Muscle of leg (tissue), 11 donors: ENCODE measurements around the gene PDZRN3. TPM values are rescaled to one million over a fixed set of nuclear protein-coding genes. Genes with fewer than 3 reads are reported as not detected.
"Not testable (repeated sequence)": the region's sequence is repeated elsewhere in the genome, so short reads cannot be mapped to it uniquely, and the experiment has no call there.

Source experiments
- DNase-seq: peaks from one replicate; pipeline ENCODE4 v3.0.0; 2013
- H3K27ac ChIP-seq: one replicate; pipeline ENCODE4 v1.5.1; 2013; ENCODE audit warnings: mild to moderate bottlenecking, low read length, control low read depth
- H3K27me3 ChIP-seq: one replicate; pipeline ENCODE4 v1.6.1; 2013; ENCODE audit warnings: low read length; ENCODE audit not compliant: control insufficient read depth, insufficient read depth
- H3K36me3 ChIP-seq: one replicate; pipeline ENCODE4 v1.6.1; 2013; ENCODE audit warnings: low read length; ENCODE audit not compliant: control insufficient read depth, insufficient read depth
- H3K4me1 ChIP-seq: one replicate; pipeline ENCODE4 v1.6.1; 2013; ENCODE audit warnings: low read length; ENCODE audit not compliant: control insufficient read depth, insufficient read depth
- H3K4me3 ChIP-seq: one replicate; pipeline ENCODE4 v1.5.1; 2013; ENCODE audit warnings: low read length, control low read depth
- H3K9me3 ChIP-seq: replicated peaks from 2 replicates; pipeline ENCODE4 v1.6.1; 2013; ENCODE audit warnings: low read depth, low read length; ENCODE audit not compliant: control insufficient read depth
- WGBS: methylation state at CpG from one replicate; pipeline ENCODE4 v1.1.5; 2013; ENCODE audit warnings: missing lambda C conversion rate; ENCODE audit not compliant: insufficient coverage; 5-methylcytosine and 5-hydroxymethylcytosine counted together
- polyA plus RNA-seq, 8 donors: library from polyadenylated mRNA; unstranded; fragments of 120-200 nt; gene quantifications; one replicate each; pipeline versions ENCODE4 v1.2.1 to v1.2.3, GENCODE V29; 2013; ENCODE audit warnings: inconsistent platforms in 1 of 8, low replicate concordance in 1 of 8; ENCODE audit not compliant: insufficient read length in 8 of 8, insufficient read depth in 1 of 8
- total RNA-seq: library from RNA; stranded (reverse); fragments of 120-200 nt; gene quantifications from one replicate; pipeline ENCODE4 v1.2.4, GENCODE V29; 2013

Gene PDZRN3
- total and polyA plus RNA-seq, 9 donors: 57.1 to 96.4 (median 79.7) TPM

DNA sequence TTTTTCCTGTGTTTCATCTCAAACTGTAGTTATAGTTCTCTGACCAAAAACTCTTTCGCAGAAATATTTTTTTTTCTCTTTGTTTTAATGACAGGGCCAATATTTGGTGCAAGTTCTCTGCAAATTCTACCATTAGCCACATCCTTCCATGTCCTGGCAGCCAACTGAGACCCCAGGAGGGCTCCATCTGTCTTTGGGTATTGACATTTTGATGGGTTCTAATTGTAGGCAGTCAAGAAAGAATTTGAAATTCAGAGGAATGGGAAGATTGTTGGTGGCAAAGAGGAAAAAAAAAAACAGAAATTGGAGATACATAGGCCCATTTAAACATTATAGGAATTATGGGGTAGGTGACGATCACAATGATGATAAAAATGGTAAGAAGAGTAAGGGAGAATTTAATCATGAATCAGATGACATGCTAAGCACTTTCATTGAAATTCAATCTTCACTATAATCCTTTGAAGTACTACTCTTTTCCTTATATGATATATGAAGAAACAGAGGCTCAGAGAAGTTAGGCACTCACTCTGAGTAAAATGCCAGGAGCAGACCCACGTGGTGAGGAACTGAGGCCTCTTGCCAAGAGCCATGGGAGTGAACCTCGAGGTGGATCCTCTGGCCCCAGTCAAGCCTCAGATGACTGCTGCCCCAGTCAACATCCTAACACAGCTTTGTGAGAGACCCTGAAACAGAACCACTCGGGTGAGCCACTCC lies 151.4 kb downstream of the PDZRN3 start:
- H3K36me3 ChIP-seq: no peaks in the 10 kb centered on the region
- WGBS: no CpG with 5 or more reads among the region's 5 CpGs
- DNase-seq: no peak

DNA sequence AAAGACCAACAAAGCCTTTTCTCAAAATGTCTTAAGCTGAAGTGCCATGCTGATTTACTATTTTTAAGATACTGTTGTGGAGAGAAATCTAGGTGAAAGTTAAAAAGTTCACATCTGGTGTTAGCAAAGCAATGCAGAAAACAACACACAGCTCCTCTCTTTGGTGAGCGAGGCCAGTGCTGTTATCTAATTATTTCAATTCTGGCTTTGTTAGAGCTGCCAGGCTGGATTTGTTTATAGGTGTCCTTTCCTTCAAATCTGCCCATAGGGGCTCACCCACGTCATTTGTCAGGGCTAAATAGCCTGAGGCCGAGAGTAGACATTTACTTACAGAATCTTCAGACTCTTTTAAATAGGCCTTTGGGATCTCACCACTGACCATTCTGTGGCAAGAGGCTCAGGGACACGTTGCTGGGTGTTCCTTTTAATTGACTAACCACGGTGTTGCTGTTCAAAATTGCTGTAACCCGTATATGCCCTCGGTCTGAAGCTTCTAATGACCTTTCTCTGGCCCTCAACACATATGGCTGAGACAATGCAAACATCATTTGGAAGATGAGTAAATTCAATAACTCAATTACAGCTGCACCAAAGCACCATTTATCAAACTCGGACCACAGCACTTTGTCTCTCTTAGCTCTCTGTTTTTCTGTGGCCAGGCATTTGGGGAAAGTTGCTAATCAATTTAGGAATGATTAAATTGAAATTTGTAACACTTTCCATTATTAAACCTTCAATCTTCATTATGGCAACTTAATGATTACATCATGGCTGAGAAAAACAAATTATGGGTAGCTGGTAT lies 152.6 kb downstream of the PDZRN3 start:
- Histone ChIP-seq H3K4me3 (no peak overlapping the region), H3K36me3 (no peaks in the 10 kb centered on the region), H3K9me3 (no peaks in the 10 kb centered on the region), H3K27ac (no peak overlapping the region), H3K27me3 (no peaks in the 10 kb centered on the region), H3K4me1 (peaks cover 2% of the 10 kb centered on the region)
- no peak for DNase-seq
- 40% methylated on average over 2 of the region's 8 CpGs for WGBS

More for the DNA sequence above, 151.4 kb downstream of the PDZRN3 start:
- no peak overlapping the region for H3K4me3 ChIP-seq
- H3K27me3 ChIP-seq: no peaks in the 10 kb centered on the region
- no peaks in the 10 kb centered on the region for H3K9me3 ChIP-seq
- H3K27ac ChIP-seq: no peak overlapping the region
- peaks cover 2% of the 10 kb centered on the region for H3K4me1 ChIP-seq

- Histone ChIP-seq H3K27ac (no peak overlapping the region), H3K9me3 (no peaks in the 10 kb centered on the region), H3K27me3 (no peaks in the 10 kb centered on the region), H3K4me1 (peaks cover 2% of the 10 kb centered on the region), H3K36me3 (no peaks in the 10 kb centered on the region), H3K4me3 (no peak overlapping the region)
- WGBS: 60% methylated on average over 2 of the region's 4 CpGs
- no peak for DNase-seq
These were observed 153.9 kb downstream of the PDZRN3 start for GRCh38 chr3:73470860-73471259.

DNA sequence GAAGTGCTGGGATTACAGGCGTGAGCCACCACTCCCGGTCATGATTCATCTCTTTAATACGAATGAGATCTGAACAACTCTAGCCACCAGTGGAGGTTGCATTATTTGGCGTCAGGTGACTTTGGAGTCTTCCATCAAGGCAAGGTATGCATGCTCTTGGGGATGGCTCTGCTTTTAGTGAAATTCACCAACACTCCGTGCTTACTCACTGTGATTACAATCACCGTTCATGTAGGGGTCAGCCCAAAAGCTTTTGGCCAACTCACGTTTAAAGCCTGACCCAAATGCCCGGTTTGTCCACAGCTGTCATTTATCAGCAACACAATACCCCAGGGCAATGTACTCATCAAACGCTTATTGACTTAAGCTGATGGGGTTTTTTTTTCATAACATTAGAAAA lies 155.4 kb downstream of the PDZRN3 start:
- Histone ChIP-seq H3K27me3 (no peaks in the 10 kb centered on the region), H3K4me3 (no peak overlapping the region), H3K4me1 (peaks cover 2% of the 10 kb centered on the region), H3K27ac (no peak overlapping the region), H3K9me3 (no peaks in the 10 kb centered on the region), H3K36me3 (no peaks in the 10 kb centered on the region)
- WGBS: 87% methylated on average over 7 of the region's 9 CpGs
- DNase-seq: no peak

- H3K36me3 ChIP-seq: no peaks in the 10 kb centered on the region
- H3K27me3 ChIP-seq: no peaks in the 10 kb centered on the region
- no peak overlapping the region for H3K27ac ChIP-seq
- DNase-seq: no peak
- peaks cover 2% of the 10 kb centered on the region for H3K4me1 ChIP-seq
- H3K9me3 ChIP-seq: no peaks in the 10 kb centered on the region
- no peak overlapping the region for H3K4me3 ChIP-seq
- WGBS: no CpG with 5 or more reads among the region's 3 CpGs
These were observed 157.5 kb downstream of the PDZRN3 start for GRCh38 chr3:73467211-73467610.

DNA sequence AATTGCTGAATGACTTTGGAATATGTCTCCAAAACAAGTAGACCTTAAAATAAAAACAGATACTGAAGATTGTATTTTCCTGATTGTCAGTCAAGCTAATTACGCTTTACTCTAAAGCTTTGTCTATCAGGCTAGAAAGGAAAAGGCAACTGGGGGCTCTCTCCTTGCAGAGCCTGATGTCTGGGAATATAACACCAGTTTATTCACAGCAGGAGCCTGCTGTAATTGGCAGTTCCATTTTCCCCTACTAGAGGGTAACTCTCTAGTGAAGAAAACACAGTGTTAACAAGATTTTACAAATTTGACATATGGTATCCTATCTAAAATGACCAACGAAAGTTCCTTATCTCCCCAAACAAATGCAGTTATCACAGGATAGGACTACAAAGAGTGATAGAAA lies 158.8 kb downstream of the PDZRN3 start:
- no peak overlapping the region for H3K4me3 ChIP-seq
- 71% methylated on average over 1 of the region's 2 CpGs for WGBS
- no peaks in the 10 kb centered on the region for H3K9me3 ChIP-seq
- DNase-seq: no peak
- peaks cover 2% of the 10 kb centered on the region for H3K4me1 ChIP-seq
- H3K27ac ChIP-seq: no peak overlapping the region
- no peaks in the 10 kb centered on the region for H3K27me3 ChIP-seq
- no peaks in the 10 kb centered on the region for H3K36me3 ChIP-seq

DNA sequence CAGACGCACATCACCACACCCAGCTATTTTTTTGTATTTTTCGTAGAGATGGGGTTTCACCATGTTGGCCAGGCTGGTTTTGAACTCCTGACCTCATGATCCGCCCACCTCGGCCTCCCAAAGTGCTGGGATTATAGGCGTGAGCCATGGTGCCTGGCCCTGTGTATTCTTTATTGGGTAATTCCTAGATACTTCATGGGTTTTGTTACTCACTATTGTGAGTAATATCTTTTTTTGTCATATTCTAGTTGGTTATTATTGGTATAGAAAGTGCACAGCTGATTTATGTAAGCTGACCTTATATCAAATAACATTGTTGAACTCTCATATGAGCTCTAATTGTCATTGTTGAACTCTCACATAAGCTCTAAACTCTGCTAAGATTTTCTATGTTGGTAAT lies 160.6 kb downstream of the PDZRN3 start:
- not testable (repeated sequence) for H3K9me3 ChIP-seq, H3K36me3 ChIP-seq, DNase-seq, H3K27ac ChIP-seq, H3K4me1 ChIP-seq, H3K27me3 ChIP-seq, H3K4me3 ChIP-seq
- no CpG with 5 or more reads among the region's 5 CpGs for WGBS

- no CpG with 5 or more reads among the region's 4 CpGs for whole genome bisulfite sequencing
- Histone ChIP-seq H3K9me3 (no peaks in the 10 kb centered on the region), H3K4me3 (no peak overlapping the region), H3K4me1 (peaks cover 4% of the 10 kb centered on the region), H3K27ac (no peak overlapping the region), H3K27me3 (no peaks in the 10 kb centered on the region), H3K36me3 (no peaks in the 10 kb centered on the region)
- peak; percentile 60 for DNase-seq
These were observed 163.2 kb downstream of the PDZRN3 start for GRCh38 chr3:73461547-73461946.

- Histone ChIP-seq H3K4me1 (peaks cover 4% of the 10 kb centered on the region), H3K27ac (no peak overlapping the region), H3K9me3 (no peaks in the 10 kb centered on the region), H3K4me3 (no peak overlapping the region), H3K27me3 (no peaks in the 10 kb centered on the region), H3K36me3 (no peaks in the 10 kb centered on the region)
- 60% methylated on average over 1 of the region's 2 CpGs for WGBS
- DNase-seq: no peak
These were observed 165.0 kb downstream of the PDZRN3 start for GRCh38 chr3:73459711-73460110.

DNA sequence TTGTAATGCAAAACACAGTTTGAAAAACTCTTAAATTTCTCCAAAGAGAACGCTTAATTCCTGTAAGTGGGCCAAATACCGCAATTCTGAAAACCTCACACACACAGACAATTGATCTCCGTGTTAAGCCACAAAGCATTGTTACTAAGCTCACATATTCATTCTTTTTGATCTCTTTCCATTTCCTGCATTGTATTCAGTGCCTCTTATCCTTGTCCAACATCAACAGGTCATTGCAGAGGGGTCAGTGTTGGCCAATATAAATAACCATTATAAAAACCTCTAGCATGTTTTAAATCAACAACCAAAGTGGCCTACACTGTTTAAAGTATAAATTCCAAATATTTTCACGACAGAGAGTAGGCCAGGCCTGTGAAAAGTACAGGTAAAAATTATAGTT lies 171.1 kb downstream of the PDZRN3 start:
- Histone ChIP-seq H3K27me3 (no peaks in the 10 kb centered on the region), H3K4me3 (no peak overlapping the region), H3K9me3 (no peaks in the 10 kb centered on the region), H3K4me1 (peaks cover 19% of the 10 kb centered on the region), H3K27ac (no peak overlapping the region), H3K36me3 (no peaks in the 10 kb centered on the region)
- peak; percentile 46 for DNase-seq
- WGBS: 50% methylated on average over 3 of the region's 4 CpGs
